ENCODE data around the gene MAN1C1.
"Not testable (repeated sequence)": the region's sequence is repeated elsewhere in the genome, so short reads cannot be mapped to it uniquely, and the experiment has no call there.

Gene MAN1C1

DNA sequence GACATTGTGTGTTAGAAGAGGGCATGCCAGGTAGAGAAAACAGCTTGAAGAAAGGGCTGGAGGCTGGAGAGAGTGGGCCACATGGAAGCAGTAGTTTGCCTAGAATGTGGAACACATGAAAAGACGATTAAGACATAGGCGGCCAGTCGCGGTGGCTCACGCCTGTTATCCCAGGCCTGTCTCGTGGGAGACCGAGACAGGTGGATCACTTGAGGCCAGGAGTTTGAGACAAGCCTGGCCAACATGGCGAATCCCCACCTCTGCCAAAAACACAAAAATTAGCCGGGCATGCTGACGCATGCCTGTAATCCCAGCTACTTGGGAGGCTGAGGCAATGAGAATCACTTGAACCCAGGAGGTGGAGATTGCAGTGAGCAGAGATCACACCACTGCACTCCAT is 118.4 kb downstream of the MAN1C1 start:
- DNase-seq; in situ Hi-C loops (cut with HindIII; ENCODE audit: low pct_ligation_motif_present, low pct_unique_long_range_greater_than_20kb, low sequenced_read_pairs): not testable (repeated sequence)

DNA sequence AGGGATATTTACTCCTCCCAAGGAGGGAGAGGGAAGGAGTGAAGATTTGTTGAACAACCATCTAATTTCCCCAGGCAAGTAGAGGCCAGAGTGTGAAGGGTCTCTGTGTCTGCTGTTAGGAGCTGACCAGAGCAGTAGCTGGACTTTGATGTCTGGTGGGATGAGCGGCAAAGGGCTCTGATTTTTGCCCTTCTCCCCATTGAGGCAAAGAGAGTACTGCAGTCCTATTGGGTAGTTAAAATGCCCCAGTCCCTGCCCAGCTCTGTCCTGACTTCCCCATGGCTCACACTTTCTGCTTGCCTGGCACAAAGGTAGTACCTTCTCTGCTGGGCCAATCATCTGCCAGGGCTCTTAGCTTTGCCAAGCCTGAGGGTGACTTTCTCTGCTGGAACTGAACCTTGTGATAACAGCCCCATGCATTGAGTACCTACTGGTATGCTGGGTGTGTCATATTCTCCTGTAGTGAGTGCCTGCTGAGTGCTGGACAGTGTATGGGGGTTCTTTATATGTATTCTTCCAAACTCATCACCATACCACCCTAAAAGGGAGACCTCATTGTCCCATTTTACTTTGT is 119.5 kb downstream of the MAN1C1 start:
- no peak for DNase-seq
- in situ Hi-C loops (cut with HindIII; ENCODE audit: low pct_ligation_motif_present, low pct_unique_long_range_greater_than_20kb, low sequenced_read_pairs): no loop called here

DNA sequence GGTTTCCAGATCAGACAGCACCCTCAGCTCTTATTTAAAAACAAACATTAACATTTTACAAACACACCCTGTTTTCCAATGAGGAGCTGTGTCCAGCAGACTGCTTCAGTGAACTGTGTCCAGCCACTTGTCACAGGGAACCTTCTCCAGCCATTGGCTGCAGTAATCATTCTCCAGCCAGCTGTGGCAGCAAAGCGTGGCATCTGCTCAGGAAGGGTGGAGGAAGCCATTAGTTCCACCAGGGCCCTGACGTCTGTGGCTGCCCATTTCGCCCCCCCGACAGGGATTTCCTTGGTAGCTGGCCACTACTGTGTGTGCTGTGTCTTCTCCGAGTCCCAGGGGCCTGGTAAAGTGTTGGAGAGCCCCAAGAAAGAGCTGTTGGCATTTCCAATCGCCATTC is 120.5 kb downstream of the MAN1C1 start:
- in situ Hi-C loops (cut with HindIII; ENCODE audit: low pct_ligation_motif_present, low pct_unique_long_range_greater_than_20kb, low sequenced_read_pairs): no loop called here
- DNase-seq: peak; percentile 83

DNA sequence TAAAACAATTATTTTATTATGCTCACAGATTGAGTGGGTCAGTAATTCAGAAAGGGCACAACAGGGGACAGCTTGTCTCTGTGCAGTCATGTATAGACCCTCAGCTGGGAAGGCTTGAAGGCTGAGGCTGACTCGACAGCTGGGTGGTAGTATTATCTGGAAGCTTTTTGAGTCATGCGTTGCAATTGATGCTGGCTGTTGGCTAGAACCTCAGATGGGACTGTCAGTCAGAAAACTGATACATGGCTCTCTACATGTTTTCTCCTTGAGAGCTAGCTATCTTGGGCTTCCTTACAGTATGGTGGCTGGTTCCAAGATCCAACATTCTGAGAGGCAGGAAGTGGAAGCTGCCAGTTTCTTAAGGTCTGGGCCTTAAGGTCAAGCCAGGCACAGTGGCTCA is 121.9 kb downstream of the MAN1C1 start:
- no peak for DNase-seq
- in situ Hi-C loops (cut with HindIII; ENCODE audit: low pct_ligation_motif_present, low pct_unique_long_range_greater_than_20kb, low sequenced_read_pairs): no loop called here

DNA sequence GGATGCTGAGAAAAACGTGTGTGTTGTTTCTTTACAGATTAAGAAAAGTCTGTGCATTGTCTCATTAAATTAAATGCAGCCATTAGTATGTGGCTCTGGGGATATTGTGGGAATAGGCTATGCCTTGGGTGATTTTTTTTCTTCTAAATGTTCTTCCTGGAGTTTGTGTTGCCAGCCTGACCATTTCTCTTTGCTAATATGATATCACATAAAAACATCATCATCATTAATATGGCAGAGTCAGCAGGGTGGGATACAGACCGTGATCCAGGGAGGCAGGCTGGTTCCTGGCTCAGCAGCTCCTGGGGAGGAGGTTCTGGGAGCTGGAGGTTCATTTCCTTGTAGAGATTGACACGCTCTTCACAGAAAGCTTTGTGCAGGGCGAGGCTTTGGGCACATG is 122.8 kb downstream of the MAN1C1 start:
- in situ Hi-C loops (cut with HindIII; ENCODE audit: low pct_ligation_motif_present, low pct_unique_long_range_greater_than_20kb, low sequenced_read_pairs): no loop called here
- DNase-seq: no peak

DNA sequence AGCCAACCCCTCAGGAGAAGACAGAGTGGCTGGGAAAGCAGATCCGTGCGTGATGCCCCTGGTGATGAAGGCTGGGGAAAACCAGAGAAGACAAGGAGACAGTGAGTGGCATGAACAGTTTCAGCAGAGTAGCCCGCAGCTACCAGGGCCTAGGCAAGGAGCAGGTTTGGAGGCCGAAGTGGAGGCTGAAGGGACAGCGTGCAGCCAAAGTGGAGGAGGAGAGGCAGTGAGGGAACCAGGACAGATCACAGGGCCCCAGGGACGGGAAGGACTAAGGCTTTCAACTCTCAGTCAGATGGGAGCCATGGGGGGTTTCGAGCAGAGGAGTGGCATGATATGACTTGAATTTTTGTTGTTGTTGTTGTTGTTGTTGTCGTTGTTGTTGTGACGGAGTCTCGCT is 123.5 kb downstream of the MAN1C1 start:
- no peak for DNase-seq
- in situ Hi-C loops (cut with HindIII; ENCODE audit: low pct_ligation_motif_present, low pct_unique_long_range_greater_than_20kb, low sequenced_read_pairs): no loop called here

DNA sequence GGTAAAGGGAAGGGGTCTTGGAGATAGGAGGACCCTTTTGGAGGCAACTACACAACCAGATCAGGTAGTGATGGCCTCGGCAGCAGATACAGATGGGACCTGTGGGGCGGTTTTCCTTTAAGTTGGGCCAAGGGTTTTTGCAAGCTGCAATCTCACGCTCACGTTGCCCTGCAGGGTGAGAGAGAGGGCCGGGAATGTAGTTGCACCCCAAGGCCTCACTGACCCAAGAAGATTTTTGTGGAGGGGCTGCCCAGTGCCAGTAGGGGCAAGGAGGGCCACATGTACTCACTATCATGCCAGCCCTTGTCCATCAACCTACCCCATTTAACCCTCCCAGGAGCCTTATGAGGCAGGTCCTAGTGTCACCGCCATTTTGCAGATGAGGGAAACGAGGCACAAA is 125.7 kb downstream of the MAN1C1 start:
- DNase-seq: no peak
- in situ Hi-C loops (cut with HindIII; ENCODE audit: low pct_ligation_motif_present, low pct_unique_long_range_greater_than_20kb, low sequenced_read_pairs): no loop called here

DNA sequence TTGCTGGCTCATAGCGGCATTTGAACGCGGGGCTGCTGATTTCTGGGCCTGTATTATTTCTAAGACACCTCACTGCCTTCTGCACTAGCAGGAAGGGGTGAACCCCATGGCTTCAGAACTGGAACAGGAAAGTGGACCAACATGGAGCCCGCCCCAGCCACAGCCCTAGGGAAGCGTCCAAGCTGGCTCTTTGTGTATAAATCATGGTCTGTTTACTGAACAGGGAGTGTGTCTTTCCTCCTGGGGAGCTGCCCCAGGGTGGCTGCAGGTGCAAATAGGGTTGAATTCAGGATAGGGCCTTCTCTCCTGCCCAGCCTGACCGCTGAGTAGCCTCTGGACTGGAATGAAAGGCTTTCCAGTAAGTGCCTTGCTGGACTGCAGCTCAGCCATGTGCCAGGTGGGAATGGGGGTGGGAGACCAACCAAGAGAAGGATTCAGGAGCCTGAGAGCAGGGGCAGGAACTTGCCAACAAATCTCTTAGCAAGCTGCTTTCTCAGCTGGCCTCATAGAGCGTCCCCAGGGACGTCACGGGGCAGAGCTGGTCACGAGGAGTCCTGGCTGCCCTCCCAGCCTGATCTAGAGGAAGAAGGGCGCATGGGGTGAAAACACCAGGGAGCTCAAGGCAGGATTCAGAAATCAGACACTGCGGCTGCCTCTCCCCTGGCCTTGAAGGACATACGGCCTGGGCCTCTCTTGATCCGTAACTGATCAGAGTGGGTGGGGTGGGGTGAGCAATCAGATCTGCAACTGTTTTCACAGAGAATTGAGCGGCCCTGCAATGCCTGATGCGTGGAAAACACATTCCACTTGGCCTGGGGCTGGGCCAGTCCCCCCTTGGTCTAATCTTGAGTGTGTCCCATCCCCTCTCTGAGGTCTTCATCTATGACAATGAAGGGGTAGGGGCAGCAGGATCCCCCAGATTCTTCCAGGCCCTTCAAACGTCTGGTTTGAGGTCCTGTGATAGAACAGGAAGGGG is 126.9 kb downstream of the MAN1C1 start:
- in situ Hi-C loops (cut with HindIII; ENCODE audit: low pct_ligation_motif_present, low pct_unique_long_range_greater_than_20kb, low sequenced_read_pairs): no loop called here
- no peak for DNase-seq

DNA sequence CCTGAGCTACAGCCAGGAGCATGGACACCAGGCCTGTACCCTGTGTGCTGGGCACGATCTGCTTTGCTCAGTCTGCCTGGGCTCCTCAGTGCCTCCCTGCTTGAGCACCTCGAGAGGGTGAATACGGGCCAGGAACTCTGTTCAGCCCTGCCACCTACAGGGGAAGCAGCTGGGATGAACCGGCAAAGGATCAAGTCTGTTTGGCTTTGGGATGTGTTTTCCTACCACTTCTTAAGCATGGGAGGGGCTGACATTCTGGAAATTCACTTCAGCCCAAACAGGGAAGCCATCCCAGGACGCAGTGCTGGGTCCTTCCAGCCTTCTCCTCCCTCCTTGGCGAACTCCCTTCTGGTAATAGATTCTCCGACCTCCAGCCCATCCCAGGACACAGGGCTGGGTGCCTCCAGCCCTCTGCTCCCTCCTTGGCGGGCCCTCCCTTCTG is 127.6 kb downstream of the MAN1C1 start:
- DNase-seq: peak; percentile 49
- in situ Hi-C loops (cut with HindIII; ENCODE audit: low pct_ligation_motif_present, low pct_unique_long_range_greater_than_20kb, low sequenced_read_pairs): no loop called here

DNA sequence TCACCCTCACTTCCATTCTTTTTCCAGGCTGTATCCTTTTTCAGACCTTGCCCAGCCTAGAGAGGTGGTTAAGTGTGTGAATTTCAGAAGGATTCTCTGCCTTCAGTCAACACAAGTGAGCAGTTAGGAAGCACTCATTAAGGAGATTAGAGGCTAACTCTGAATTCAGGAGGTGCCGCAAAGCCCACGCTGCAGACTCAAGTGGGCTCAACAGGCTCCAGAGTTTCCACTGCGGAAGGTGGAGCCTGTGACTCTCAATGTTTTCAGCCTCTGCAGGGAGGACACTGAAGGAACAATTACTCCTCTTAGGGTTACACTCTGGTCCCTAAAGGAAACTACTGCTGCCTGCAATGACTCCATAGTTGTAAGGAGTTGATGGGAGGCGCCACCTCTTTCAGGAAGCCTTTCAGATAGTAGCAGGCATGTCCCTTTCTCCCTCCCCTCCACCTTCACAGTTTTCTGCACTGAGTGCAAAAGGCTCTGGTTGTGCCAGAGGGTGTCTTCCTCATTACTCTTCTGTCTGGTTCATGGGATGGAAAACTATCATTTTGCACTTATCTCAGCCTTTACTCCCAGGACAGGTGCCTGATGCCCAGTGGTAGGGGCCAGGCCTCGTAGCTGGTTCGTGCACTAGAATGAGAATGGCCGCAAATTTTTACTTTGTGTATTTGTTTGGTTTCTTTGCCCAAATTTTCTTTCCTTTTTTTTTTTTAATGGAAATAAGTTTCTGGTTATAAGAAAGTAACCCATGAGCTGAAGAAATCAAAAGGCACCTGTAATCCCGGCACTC is 128.2 kb downstream of the MAN1C1 start:
- no peak for DNase-seq
- in situ Hi-C loops (cut with HindIII; ENCODE audit: low pct_ligation_motif_present, low pct_unique_long_range_greater_than_20kb, low sequenced_read_pairs): no loop called here

DNA sequence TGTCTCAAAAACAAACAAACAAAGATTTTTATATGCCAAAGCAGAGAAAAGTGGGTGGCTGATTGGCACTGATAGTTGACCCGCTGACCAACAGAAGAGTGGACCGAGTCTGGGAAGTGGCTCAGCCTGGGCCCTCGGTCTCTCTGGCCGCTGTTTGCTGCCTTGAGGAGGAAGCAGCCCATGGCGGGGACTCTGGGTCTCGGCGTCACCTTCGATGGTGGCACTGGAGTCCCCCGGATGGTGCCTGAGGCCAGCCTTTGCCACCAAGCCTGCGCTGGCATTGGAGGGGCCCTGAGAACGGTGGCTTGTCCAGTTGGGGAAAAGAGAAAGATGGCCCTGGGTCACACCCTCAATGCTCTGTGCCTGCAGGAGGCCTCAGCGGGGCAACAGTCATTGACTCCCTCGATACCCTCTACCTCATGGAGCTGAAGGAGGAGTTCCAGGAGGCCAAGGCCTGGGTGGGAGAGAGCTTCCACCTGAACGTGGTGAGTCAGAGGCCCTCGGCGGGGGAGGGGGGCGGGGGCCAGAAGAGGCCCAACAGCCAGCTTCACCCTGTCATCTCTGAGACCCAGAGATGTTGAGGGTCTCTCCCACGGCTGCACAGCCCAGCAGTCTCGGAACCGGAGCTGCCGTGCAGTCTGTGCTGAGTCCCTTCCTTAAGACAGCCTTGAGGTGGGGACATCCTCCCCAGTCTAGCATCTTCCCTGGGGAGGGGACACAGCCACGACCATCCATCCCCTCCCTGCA is 129.9 kb downstream of the MAN1C1 start:
- in situ Hi-C loops (cut with HindIII; ENCODE audit: low pct_ligation_motif_present, low pct_unique_long_range_greater_than_20kb, low sequenced_read_pairs): no loop called here
- no peak for DNase-seq

DNA sequence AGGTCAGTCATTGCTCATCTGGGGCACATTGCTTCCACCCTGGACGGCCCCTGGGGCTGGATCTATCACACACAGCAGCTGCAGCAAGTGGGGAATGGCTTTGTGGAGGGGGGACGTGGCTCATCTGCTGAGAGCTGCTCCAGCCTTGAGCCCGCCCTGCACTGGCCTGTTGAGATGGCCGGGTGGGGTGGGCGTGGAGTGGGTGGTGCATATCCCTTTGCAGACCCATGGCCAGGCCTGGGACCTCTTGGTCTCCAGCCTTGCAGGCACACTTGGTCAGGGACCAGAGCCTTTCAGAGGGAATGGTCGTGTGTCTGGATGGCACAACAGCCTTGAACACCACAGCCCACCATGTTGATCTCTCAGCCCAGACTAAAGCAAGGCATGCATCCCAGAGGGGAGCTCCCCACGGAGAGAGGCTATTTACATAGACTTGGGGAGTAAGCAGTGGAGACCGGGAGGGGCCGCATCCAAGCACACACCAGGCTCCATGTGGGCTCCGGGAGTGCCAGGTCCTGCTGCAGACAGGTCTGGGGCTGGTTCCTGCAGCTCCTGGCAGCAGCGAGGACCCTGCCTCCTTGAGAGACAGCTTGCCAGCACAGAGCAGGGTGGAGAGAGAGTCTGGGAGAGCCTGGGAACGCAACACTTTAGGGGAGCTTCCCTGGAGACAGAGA is 130.6 kb downstream of the MAN1C1 start:
- no peak for DNase-seq
- in situ Hi-C loops (cut with HindIII; ENCODE audit: low pct_ligation_motif_present, low pct_unique_long_range_greater_than_20kb, low sequenced_read_pairs): no loop called here

DNA sequence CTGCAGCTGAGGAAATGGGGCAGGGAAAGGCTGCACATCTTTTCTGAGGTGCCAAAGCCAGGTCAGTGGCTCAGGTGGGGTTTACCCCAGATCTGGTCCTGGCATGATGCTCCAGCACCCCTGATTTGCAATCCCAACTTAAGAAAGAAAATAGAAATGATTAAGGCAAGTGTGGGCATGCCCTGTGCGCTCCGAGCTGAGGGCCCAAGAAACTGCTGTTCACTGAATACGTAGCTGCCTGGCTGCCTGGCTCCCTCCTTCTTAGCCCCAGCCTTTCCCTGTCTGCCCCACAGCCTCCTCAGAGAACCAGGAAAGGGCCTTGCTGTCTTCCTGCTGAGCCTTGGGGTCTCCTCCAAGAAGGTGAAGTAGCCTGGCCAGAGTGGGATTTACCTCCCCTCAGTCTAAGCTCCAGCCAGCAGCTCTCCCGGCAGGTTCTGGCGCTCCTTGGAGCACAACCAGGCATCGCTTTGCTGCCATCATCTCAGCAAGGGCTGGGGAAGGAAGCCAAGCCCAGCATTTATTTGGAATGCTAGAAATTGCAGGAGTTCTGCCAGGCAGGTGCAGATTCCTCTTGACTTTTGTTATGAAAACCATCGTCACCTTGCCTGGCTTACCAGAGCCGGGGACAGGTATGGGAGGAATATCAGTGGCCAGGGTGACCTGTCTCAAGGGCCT is 132.1 kb downstream of the MAN1C1 start:
- in situ Hi-C loops (cut with HindIII; ENCODE audit: low pct_ligation_motif_present, low pct_unique_long_range_greater_than_20kb, low sequenced_read_pairs): no loop called here

DNA sequence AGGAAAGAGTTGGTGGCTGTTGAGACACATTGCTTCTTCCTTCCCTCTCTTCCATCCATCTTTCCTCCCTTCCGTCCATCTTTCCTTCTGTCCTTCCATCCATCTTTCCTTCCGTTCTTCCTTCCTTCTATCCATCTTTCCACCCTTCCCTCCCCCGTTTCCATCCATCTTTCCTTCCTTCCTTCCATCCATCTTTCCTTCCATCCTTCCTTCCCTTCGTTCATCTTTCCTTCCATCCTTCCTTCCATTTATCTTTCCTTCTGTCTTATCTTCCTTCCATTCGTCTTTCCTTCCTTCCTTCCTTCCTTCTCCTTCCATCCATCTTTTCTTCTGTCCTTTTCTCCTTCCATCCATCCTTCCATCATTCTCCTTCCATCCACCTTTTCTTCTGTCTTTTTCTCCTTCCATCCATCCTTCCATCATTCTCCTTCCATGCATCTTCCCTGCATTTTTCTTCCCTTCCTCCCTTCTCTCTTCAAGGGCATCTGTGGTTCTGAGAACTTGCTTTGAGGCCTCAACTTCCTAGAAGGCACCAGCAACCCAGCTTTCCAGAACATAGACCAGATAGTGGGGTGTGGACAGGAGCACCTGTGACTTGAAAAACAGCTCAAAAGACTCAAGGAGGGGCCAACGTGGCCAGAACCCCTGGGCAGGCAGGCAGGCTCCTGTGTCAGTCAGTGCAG is 134.5 kb downstream of the MAN1C1 start:
- no peak for DNase-seq
- in situ Hi-C loops (cut with HindIII; ENCODE audit: low pct_ligation_motif_present, low pct_unique_long_range_greater_than_20kb, low sequenced_read_pairs): no loop called here

More for the DNA sequence above, 132.1 kb downstream of the MAN1C1 start:
- no peak for DNase-seq

DNA sequence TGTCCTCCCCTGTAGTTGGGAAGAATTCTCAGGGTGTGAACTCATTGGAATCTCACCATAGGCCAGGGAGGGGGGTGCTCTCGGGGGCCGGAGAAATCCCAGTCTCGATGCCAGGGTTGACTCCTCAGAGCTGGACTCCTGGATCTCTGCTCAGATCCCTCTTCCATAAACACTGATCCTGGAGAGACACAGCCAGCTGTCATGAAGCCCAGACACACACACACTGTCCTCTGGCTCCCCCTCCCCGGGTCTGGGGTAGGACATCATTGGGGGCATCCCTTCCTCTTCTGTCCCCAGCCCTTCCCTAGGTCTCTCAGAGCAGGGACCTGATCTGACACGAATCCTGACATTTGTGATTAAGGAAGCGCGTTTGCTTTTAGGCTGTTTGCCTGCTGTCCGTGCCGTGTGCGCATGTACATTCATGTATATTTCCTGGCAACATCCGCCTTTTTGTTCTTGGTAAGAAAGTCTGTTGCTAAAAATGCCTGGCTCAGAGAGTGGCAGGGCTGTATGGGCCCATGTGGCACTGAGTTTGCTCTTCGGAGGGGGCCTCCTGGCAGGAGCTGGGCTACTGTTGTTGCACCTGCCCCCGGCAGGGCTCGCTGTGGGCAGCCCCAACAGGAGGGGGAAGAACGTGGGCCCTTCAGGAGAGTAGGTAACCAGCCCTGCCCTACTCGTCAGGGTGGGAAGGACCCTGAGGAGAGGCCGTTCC is 138.0 kb downstream of the MAN1C1 start:
- no peak for DNase-seq
- in situ Hi-C loops (cut with HindIII; ENCODE audit: low pct_ligation_motif_present, low pct_unique_long_range_greater_than_20kb, low sequenced_read_pairs): no loop called here

DNA sequence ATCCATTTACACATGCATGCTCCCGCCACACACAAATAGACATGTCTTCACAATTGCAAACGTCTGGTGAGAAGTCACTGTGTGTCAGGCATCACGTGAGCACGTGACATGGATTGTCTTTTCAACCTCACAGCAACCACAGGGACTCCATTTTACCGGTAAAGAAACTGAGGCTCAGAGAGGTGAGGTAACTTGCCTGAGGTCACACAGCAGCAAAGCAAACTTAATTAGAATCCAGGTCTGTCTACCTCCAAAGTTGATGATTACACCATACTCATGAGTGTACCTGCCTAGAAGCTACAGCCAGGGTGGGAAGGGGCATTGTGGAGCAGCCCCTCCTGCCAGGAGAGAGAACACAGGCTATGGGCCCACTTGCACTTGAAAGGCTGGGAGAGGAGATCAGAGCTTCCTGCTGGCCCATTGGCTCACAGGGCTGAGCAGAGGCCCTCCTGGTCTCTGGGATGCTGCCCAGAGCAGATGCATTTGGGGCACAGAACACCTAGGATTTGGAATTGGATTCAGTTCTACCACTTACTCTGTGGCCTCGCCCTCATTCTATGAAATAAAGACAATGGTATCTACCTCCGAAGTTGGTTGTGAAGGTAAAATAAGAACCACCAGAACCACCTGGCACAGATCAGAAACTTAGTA is 139.0 kb downstream of the MAN1C1 start:
- in situ Hi-C loops (cut with HindIII; ENCODE audit: low pct_ligation_motif_present, low pct_unique_long_range_greater_than_20kb, low sequenced_read_pairs): no loop called here
- DNase-seq: no peak
